K562 (cell line): ENCODE data around the gene LAMC1. TPM values are rescaled to one million over a fixed set of nuclear protein-coding genes. Genes with fewer than 3 reads are reported as not detected.

Experiments
- ATAC-seq: fragments of 200-7000 bp; cut with Tn5 transposase; 3 replicates; pipeline ENCODE4 v1.9.1; 2020; ENCODE audit warnings: moderate library complexity
- BruUV-seq: library from RNA; stranded (reverse); fragments of 400-500 nt; replicated peaks from 2 replicates; lab custom pipeline; 2021; lab: Mats Ljungman, UMichigan
- CTCF ChIA-PET: fragments of 300-600 bp; formaldehyde crosslinking; extraction: SDS; loops from one replicate; lab custom pipeline; 2021; ENCODE audit warnings: low intra/inter-chr PET ratio; lab: Yijun Ruan, JAX
- POLR2A ChIA-PET: fragments of 300-600, 350-650 bp; sonication (Branson Sonifier 250); formaldehyde crosslinking; extraction: SDS; loops from one replicate; lab custom pipeline; 2021; ENCODE audit warnings: antibody characterized with exemption, inconsistent platforms; lab: Yijun Ruan, JAX
- DNase-seq, 4 experiments: peaks; one replicate each; pipeline versions ENCODE4 v3.0.0 to v3.0.0-alpha.2; 2011 to 2018; ENCODE audit warnings: low spot score in 3 of 4, mixed read lengths in 3 of 4; ENCODE audit errors: extremely low read depth in 1 of 4
- FAIRE-seq: peaks from 2 replicates; lab custom pipeline; 2011; peaks lifted over from hg19 to GRCh38; lab: Jason Lieb, UNC
- H2AFZ ChIP-seq: 2 replicates; pipeline ENCODE4 v1.6.0; 2011; ENCODE audit warnings: low read depth, low read length, control low read depth, inconsistent platforms
- H3K27ac ChIP-seq: fragments of 200-600 bp; 3 replicates; pipeline ENCODE4 v1.8.0; 2011; ENCODE audit warnings: low read depth, mild to moderate bottlenecking, control low read depth, inconsistent platforms, low read length, moderate library complexity, mixed read lengths; ENCODE audit errors: extremely low read depth
- H3K27me3 ChIP-seq, 2 experiments: fragments of 300-600 bp in 1 of 2; 2 replicates in 1 of 2; 3 replicates in 1 of 2; pipeline versions ENCODE4 v1.6.0 to v1.8.0; 2011; ENCODE audit warnings: inconsistent platforms in 2 of 2, low read length in 2 of 2, mild to moderate bottlenecking in 1 of 2, mixed read lengths in 1 of 2, moderate library complexity in 1 of 2; ENCODE audit not compliant: control insufficient read depth in 2 of 2, insufficient read depth in 2 of 2
- H3K36me3 ChIP-seq: fragments of 300-600 bp; 3 replicates; pipeline ENCODE4 v1.8.0; 2011; ENCODE audit warnings: mild to moderate bottlenecking, low read length, inconsistent platforms; ENCODE audit not compliant: control insufficient read depth, insufficient read depth
- H3K4me1 ChIP-seq, 2 experiments: fragments of 200-600 bp in 1 of 2; replicated peaks in 1 of 2; 2 replicates in 1 of 2; 3 replicates in 1 of 2; pipeline versions ENCODE4 v1.5.1 to v1.8.0; 2011; ENCODE audit warnings: inconsistent platforms in 2 of 2, low read length in 2 of 2, mild to moderate bottlenecking in 1 of 2, mixed read lengths in 1 of 2, moderate library complexity in 1 of 2; ENCODE audit not compliant: control insufficient read depth in 2 of 2, insufficient read depth in 2 of 2
- H3K4me2 ChIP-seq: 2 replicates; pipeline ENCODE4 v1.6.1; 2011; ENCODE audit warnings: low read length, control low read depth, inconsistent platforms, mixed read lengths; ENCODE audit not compliant: insufficient read depth
- H3K4me3 ChIP-seq: fragments of 200-600 bp; sonication (generic), shearing (Covaris generic); 2 replicates; pipeline ENCODE4 v1.5.1; 2016; ENCODE audit warnings: control low read depth, inconsistent platforms
- H3K79me2 ChIP-seq: fragments of 200-600 bp; 3 replicates; pipeline ENCODE4 v1.8.0; 2011; ENCODE audit warnings: low read length, inconsistent platforms; ENCODE audit not compliant: control insufficient read depth, insufficient read depth
- H3K9ac ChIP-seq, 2 experiments: 2 replicates each; pipeline versions ENCODE4 v1.6.0 to v1.6.1; 2011; ENCODE audit warnings: low read depth in 2 of 2, low read length in 2 of 2, control low read depth in 1 of 2, inconsistent platforms in 1 of 2, mild to moderate bottlenecking in 1 of 2, mixed read lengths in 1 of 2; ENCODE audit not compliant: insufficient read depth in 1 of 2
- H3K9me1 ChIP-seq: one replicate; pipeline ENCODE4 v1.6.0; 2011; ENCODE audit warnings: inconsistent platforms, mild to moderate bottlenecking, low read length, moderate library complexity; ENCODE audit not compliant: control insufficient read depth, insufficient read depth
- H3K9me3 ChIP-seq: replicated peaks from 2 replicates; pipeline ENCODE4 v1.5.1; 2011; ENCODE audit warnings: low read depth, low read length, inconsistent platforms; ENCODE audit not compliant: control insufficient read depth, insufficient read depth
- H4K20me1 ChIP-seq: replicated peaks from 2 replicates; pipeline ENCODE4 v1.6.1; 2011; ENCODE audit warnings: low read length, inconsistent platforms, mixed read lengths; ENCODE audit not compliant: control insufficient read depth, insufficient read depth
- CREB5 ChIP-seq: fragments of 250-450 bp; sonication (Bioruptor Pico); IDR thresholded peaks from 2 replicates; pipeline ENCODE4 v1.5.0; 2020; ENCODE audit warnings: mild to moderate bottlenecking
- DPF2 ChIP-seq: fragments of 450-650 bp; IDR thresholded peaks from 2 replicates; pipeline ENCODE4 v1.6.1; 2016
- EP300 ChIP-seq: IDR thresholded peaks from 2 replicates; pipeline ENCODE4 v1.6.1; 2012; ENCODE audit warnings: low read length, improper control_type of control experiment
- KAT8 ChIP-seq: fragments of 450-650 bp; IDR thresholded peaks from 2 replicates; pipeline ENCODE4 v1.6.1; 2016; ENCODE audit warnings: low read depth, mild to moderate bottlenecking
- RBM15 ChIP-seq: fragments of 200-400 bp; formaldehyde crosslinking; IDR thresholded peaks from 2 replicates; pipeline ENCODE4 v1.6.1; 2018; ENCODE audit warnings: mild to moderate bottlenecking, low read length, moderate library complexity; ENCODE audit not compliant: insufficient read depth
- STAT5A ChIP-seq: IDR thresholded peaks from 2 replicates; pipeline ENCODE4 v1.6.1; 2012; ENCODE audit warnings: low read length, inconsistent platforms, borderline replicate concordance
- U2AF2 ChIP-seq: fragments of 200-400 bp; formaldehyde crosslinking; optimal IDR thresholded peaks from 2 replicates; pipeline ENCODE3; 2017; ENCODE audit warnings: low read depth, mild to moderate bottlenecking, low read length
- ZBTB34 ChIP-seq: fragments of 250-450 bp; sonication (Bioruptor Pico); IDR thresholded peaks from 2 replicates; pipeline ENCODE4 v1.8.0; 2021; ENCODE audit warnings: mild to moderate bottlenecking, moderate library complexity
- ZFP91 ChIP-seq: sonication (generic); formaldehyde crosslinking; IDR thresholded peaks from 2 replicates; pipeline ENCODE4 v1.8.0; 2022; ENCODE audit warnings: mild to moderate bottlenecking, missing genetic modification reagents
- ZNF436 ChIP-seq: fragments of 250-450, 450-650 bp; sonication (Bioruptor Pico); formaldehyde crosslinking; IDR thresholded peaks from 2 replicates; pipeline ENCODE4 v1.7.0; 2020; ENCODE audit warnings: mild to moderate bottlenecking
- ZNF780A ChIP-seq: fragments of 250-450 bp; sonication (Bioruptor Pico); IDR thresholded peaks from 2 replicates; pipeline ENCODE4 v1.5.0; 2021; ENCODE audit warnings: mild to moderate bottlenecking
- ZNF830 ChIP-seq: fragments of 250-450 bp; sonication (Bioruptor Pico); IDR thresholded peaks from 2 replicates; pipeline ENCODE4 v1.5.0; 2021; ENCODE audit warnings: mild to moderate bottlenecking
- ZSCAN32 ChIP-seq: fragments of 450-650 bp; formaldehyde crosslinking; IDR thresholded peaks from 2 replicates; pipeline ENCODE4 v1.4.0; 2020; ENCODE audit warnings: mild to moderate bottlenecking, moderate library complexity
- WGBS: fragments of 100-300 bp; shearing (Covaris generic); methylation state at CpG from one replicate; pipeline ENCODE4 v1.1.6; 2016; ENCODE audit warnings: low coverage, mixed read lengths; ENCODE audit not compliant: insufficient coverage; ENCODE audit errors: missing lambda C conversion rate; 5-methylcytosine and 5-hydroxymethylcytosine counted together
- in situ Hi-C: fragments of 300-500 bp; cut with MboI; formaldehyde crosslinking; loops from 4 replicates; pipeline ENCODE4 v1.15.0; 2018; ENCODE audit warnings: inconsistent platforms, mixed read lengths
- intact Hi-C: fragments of 100-400 bp; cut with micrococcal nuclease; formaldehyde crosslinking; loops from 2 replicates; pipeline ENCODE4 v1.14.2; 2022
- polyA plus RNA-seq, 8 experiments: library from polyadenylated mRNA; depleted of rRNA in 4 of 8; stranded (reverse) in 5 of 8; unstranded in 3 of 8; fragments of >200 nt; fragmentation: Nextera tagmentation in 2 of 8; fragmentation: Illumina TruSeq in 1 of 8; extraction: Ambion mirVana in 2 of 8; extraction: Trizol in 1 of 8; gene quantifications; 2 replicates each; pipeline versions ENCODE4 v1.2.1 to v1.2.3, GENCODE V29; 2011 to 2014; ENCODE audit warnings: inconsistent platforms in 1 of 8, missing spikeins in 1 of 8
- total RNA-seq, 7 experiments: library from RNA; depleted of rRNA in 6 of 7; stranded (reverse); fragments of >200 nt in 6 of 7; fragmentation: Illumina TruSeq in 2 of 7; extraction: Trizol in 2 of 7; gene quantifications; 2 replicates each; pipeline versions ENCODE4 v1.2.1 to v1.2.3, GENCODE V29; 2011 to 2021; ENCODE audit warnings: low replicate concordance in 1 of 7

LAMC1 gene
- total and polyA plus RNA-seq, 9 of the 15 experiments (the other 6 are each of a cell fraction or from before 2014, with no cell fraction given): 0.07 to 0.71 (median 0.13) TPM; not detected in 2

DNA sequence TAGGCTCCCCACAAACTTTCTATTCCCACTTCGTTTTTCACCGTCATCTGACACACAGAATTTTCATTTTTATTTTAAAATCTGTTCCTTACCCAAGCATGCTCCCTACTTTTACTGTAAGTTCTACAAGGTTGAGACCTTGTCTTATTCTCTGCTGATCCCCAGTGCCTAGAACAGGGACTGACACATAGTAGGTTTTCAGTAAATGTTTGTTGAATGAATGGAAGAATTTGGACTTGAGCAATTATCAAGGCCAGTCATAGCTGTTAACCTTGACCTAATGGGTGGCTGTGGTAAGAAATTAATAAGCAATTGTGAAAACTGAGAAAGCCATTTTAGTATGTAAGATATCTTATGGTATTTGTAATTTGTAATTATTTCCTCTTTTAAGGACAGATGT is 71.1 kb downstream of the LAMC1 start:
- POLR2A ChIA-PET: no interaction called here
- H3K4me1 ChIP-seq: no peaks in the 10 kb centered on the region

GRCh38 chr1:183096351-183096750 is 73.1 kb downstream of the LAMC1 start:
- Histone ChIP-seq H2AFZ (no peak overlapping the region), H3K27ac (no peak overlapping the region), H3K79me2 (no peaks in the 10 kb centered on the region), H3K9me1 (no peaks in the 10 kb centered on the region), H3K4me3 (no peak overlapping the region), H3K9ac (no peak overlapping the region), H3K4me1 (no peaks in the 10 kb centered on the region), H3K4me2 (no peak overlapping the region), H4K20me1 (no peaks in the 10 kb centered on the region), H3K27me3 (peaks cover 5 to 10% of the 10 kb centered on the region in 2 experiments; a peak in 4 of 5 replicates), H3K9me3 (no peaks in the 10 kb centered on the region), H3K36me3 (no peaks in the 10 kb centered on the region)
- TF ChIP-seq ZNF830 (no peak), ZSCAN32 (CRISPR knock-in tag) (no peak), DPF2 (no peak), CREB5 (CRISPR knock-in tag) (no peak), RBM15 (no peak), ZFP91 (no peak), ZBTB34 (CRISPR knock-in tag) (no peak), U2AF2 (no peak), ZNF780A (CRISPR knock-in tag) (no peak), STAT5A (no peak), KAT8 (no peak), EP300 (no peak)
- DNase-seq: no peak
- no TSS peak for BruUV-seq
- POLR2A ChIA-PET: no interaction called here
- intact Hi-C loops (no loop called here), in situ Hi-C loops (no loop called here)
- 0% methylated on average over 2 of the region's 2 CpGs for WGBS
- CTCF ChIA-PET: no interaction called here
- ATAC-seq: no peak
- FAIRE-seq: no peak

More for the DNA sequence above, 71.1 kb downstream of the LAMC1 start:
- Histone ChIP-seq H3K9me1 (no peaks in the 10 kb centered on the region), H3K27me3 (no peaks in the 10 kb centered on the region; a peak in 3 of 5 replicates), H2AFZ (no peak overlapping the region), H3K9me3 (no peaks in the 10 kb centered on the region), H3K79me2 (no peaks in the 10 kb centered on the region), H3K9ac (no peak overlapping the region)
- in situ Hi-C loops: no loop called here
- FAIRE-seq: no peak
- DNase-seq: no peak
- 0% methylated on average over 2 of the region's 2 CpGs for WGBS
- no peak for TF ChIP-seq ZNF436 (CRISPR knock-in tag)
- TF ChIP-seq, all 486 proteins: peak for 0
- BruUV-seq: no TSS peak
- CTCF ChIA-PET: no interaction called here
- H3K4me2 ChIP-seq: no peak overlapping the region
- H4K20me1 ChIP-seq: no peaks in the 10 kb centered on the region
- no peak overlapping the region for H3K27ac ChIP-seq
- ATAC-seq: no peak
- H3K36me3 ChIP-seq: no peaks in the 10 kb centered on the region
- H3K4me3 ChIP-seq: no peak overlapping the region
- intact Hi-C loops: no loop called here
